Lung microvascular endothelial cell (primary cell): ENCODE results near the gene SENP5. TPM values are rescaled to one million over a fixed set of nuclear protein-coding genes. Genes with fewer than 3 reads are reported as not detected.

Experiments
- DNase-seq, 2 donors: peaks; one replicate each; pipeline versions ENCODE4 v3.0.0 to v3.0.0-alpha.2; 2010; ENCODE audit warnings: low read depth in 2 of 2
- total RNA-seq: library from RNA; depleted of rRNA; stranded (reverse); fragments of >200 nt; gene quantifications from 2 replicates; pipeline ENCODE4 v1.2.1, GENCODE V29; 2014

Gene SENP5
- total RNA-seq, 1 donor from 2014 or later, result 38.9 TPM

DNA sequence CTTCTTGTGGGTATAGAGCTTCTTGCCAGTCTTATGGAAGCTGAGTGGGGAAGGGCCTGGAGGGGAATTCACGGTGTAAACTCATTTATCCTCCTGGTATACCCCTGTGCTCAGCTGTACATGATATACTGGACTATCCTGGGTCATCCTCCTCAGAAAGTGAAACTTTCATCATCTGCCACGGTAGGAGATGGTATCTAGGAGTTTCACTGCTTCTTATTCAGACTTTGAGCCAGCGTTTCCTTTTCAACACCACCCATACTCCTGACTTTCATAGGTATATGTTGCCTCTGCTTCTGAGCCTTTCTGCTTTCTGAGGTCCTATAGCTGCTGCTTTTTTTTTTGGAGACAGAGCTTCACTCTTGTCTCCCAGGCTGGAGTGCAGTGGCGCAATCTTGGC is 15.6 kb downstream of the SENP5 start:
- no peak for DNase-seq

DNA sequence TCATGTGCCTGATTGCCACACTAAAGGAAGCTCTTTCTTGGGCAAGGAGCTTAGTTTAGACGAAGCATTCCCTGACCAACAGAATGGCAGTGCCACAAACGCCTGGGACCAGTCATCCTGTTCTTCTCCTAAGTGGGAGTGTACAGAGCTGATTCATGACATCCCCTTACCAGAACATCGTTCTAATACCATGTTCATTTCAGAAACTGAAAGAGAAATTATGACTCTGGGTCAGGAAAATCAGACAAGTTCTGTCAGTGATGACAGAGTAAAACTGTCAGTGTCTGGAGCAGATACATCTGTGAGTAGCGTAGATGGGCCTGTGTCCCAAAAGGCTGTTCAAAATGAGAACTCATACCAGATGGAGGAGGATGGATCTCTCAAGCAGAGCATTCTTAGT is 18.4 kb downstream of the SENP5 start:
- DNase-seq, result no peak

DNA sequence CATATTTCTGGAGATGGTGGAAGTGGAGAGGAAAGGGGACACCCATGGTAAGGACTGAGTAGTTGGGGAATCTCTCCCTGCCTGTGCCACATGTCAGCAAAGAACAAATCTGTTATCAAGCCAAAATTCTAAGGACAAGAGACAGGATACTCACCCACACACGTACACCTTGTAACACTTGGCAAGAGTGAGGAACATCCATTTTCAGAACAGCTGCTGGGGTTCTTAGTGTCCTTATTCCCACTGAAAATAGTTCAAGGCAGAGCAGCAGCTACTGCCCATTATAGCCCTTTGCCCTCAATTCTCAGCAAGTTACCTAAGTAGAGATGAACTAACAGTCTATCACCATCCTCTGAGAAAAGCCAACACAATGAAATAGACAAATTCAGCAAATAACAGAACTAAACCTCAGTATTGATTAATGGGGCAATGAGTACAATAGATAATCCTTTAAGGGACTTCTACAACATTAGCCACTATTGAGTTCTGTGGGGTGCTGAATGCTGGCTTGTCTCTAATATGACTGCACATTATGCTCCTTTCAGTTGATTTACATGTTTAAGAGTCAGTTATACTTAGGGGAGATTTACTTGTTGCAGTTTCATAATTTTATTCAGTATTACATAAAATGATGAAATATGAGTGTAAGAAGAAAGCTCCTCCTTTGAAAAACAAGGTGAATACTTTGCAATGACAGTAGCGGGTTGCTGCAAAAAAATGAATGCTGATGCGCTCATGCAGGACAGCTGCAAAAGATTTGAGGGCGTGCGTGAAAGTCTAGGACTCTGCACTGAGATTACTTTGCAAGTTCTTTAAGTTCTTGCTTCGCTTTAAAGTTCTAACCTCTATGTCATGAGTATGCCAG is 22.4 kb downstream of the SENP5 start:
- no peak for DNase-seq

DNA sequence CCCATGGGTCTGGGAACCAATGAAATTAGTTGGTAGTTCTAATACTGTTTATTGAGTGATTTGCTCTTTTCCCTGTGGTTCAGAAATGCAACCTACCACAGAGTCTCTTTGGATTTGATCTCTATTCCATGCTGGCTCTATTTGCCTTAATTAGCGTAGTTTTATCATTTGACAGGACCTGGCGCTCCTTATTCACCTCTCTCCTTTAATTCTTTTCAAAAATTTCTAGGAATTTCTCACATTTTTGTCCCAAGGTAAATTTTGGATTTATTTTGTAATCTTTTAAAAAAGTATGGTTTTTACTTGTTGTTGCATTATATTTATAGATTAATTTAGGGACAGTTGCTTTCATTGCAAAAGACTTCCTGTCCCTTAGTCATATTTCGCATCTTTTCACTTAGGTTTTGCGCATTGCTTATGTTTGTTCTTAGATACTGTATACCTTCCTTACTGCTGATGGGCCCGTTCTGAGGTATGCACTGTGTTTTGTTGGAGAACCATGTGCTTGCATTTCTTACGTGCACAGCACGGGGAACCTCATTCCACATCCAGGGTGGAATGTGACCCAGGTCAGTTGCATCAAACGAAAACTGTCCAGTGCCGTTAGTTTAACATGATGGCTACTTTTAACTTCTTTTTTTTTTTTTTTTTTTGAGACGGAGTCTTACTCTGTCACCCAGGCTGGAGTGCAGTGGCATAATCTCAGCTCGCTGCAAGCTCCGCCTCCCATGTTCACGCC is 27.0 kb downstream of the SENP5 start:
- DNase-seq, result no peak

DNA sequence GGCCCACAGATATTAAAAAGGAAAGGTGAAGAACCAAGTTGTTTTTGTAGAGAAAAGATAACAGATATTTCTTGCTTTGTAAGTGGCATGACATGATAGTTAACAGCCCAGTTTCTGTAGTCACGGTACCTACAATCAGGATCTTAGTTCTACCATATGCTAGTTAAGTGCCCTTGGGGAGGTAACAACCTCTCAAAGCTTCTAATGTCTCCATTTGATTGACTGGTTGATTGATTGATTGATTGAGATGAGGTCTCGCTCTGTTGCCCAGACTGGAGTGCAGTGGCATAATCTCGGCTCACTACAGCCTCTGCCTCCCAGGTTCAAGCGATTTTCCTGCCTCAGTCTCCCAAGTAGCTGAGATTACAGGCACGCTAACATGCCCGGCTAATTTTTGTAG is 28.5 kb downstream of the SENP5 start:
- no peak for DNase-seq

DNA sequence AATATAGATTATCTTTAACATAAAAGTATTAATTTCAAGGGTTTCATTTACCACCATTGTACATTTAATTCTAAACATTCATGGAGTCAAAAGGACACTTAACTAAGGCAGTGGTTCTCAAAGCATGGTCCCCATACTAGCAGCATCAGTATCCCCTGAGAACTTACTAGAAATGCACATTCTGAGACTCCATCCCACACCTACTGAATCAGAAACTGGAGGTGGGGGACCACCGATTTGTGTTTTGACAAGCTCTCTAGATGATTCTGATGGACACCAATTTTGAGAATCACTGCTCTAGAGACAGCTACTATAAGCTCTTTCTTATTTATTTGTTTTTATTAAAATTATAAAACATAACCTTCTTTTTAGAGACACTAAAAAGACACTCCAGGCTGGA is 34.0 kb downstream of the SENP5 start:
- no peak for DNase-seq

DNA sequence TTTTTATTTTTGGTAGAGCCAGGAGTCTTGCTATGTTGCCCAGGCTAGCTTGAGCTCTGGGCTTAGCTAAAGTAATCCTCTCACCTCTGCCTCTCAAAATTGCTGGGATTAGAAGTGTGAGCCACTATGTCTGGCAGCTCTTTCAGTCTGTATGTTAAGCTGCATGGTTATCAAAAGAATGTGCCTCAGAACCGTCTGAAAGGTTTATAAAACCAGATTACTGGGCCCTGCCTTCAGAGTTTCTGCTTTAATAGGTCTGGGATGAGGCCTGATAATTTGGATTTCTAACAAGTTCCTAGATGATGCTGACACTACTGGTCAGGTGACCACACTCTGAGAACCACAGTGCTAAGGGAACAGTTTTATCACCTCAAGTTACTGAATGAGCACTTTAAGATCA is 34.6 kb downstream of the SENP5 start:
- DNase-seq, result no peak

DNA sequence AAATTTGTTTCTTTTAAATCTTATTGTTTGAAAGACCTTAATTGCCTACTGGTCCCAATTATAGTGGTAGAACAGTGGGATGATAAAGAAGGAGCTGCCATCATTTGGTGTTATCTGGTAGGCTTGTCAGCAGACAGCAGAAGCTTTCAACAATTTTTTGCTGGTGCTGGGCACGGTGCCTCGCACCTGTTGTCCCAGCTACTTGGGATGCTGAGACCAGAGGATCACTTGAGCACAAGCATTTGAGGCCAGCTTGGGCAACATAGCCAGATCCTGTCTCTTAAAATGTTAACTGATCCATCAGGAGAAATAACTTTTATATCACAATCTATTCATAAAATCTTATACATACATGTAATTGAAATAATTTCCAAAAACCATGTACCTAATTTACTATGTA is 36.0 kb downstream of the SENP5 start:
- DNase-seq, result no peak

DNA sequence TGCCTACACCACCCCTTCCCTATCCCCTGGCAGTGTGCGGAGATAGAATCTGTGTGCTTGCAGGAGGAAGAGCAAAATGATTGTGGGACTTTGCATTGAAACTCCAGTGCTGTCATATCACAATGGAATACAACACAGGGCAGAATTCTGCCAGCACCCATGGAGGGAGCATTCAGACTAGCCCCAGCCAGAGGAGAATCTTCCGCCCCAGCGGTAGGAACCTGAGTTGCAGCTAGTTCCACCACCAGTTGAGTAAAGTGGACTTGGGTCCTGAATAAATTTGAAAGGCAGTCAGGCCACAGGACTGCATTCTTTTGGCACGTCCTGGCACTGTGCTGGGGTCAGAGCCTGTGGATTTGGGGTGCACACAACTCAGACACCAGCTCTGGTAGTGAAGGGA is 47.1 kb downstream of the SENP5 start:
- DNase-seq, result no peak

DNA sequence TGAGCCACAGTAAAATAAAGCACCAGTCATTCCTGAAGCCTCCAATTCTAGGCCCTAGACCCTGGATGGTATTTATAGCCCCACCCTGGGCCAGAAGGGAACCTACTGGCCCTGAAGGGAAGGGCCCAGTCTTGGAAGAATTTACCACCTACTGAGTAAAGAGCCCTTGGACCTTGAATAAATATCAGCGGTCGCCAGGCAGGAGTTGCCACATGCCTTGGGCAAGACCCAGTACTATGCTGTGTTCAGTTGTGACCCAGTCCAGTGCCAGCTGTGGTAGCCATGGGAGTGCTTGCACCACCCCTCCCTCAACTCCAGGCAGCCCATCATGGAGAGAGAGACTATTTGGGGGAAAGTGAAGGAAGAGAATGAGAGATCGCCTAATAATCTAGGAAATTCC is 47.7 kb downstream of the SENP5 start:
- DNase-seq, result no peak

DNA sequence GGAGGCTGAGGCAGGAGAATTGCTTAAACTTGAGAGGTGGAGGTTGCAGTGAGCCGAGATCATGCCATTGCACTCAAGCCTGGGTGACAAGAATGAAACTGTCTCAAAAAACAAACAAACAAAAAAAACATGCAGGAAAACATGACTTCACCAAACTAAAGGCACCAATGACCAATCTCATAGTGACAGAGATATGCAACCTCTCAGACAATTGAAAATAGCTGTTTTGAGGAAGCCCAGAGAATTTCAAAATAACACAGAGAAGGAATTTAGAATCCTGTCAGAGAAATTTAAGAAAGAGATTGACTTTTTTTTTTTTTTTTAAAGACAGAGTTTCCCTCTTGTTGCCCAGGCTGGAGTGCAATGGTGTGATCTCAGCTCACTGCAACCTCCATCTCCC is 48.5 kb downstream of the SENP5 start:
- DNase-seq, result no peak

DNA sequence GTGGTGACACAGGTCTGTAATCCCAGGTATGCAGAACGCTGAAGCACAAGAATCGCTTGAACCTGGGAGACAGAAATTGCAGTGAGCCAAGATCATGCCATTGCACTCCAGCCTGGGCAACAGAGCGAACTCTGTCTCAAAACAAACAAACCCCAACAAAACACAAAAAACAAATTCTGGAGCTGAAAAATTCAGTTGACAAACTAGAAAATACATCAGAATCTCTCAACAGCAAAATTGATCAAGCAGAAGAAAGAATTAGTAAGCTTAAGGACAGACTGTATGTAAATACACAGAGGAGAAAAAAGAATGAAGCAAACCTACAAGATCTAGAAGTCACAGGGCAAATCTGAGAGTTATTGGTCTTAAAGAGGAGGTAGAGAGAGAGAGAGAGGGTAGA is 49.3 kb downstream of the SENP5 start:
- no peak for DNase-seq

DNA sequence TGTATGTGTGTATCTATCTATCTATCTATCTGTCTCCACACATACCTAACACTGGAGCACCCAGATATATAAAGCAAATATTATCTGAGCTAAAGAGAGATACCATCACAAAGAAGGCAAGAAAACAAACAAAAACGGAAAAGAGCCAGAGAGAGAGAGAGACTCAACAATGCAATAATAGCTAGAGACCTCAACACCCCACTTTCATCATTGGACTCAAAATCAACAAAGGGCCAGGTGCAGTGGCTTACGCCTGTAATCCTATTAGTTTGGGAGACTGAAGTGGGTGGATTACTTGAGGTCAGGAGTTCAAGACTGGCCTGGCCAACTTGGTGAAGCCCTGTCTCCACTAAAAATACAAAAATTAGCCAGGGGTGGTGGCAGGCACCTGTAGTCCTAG is 51.2 kb downstream of the SENP5 start:
- DNase-seq, result no peak

DNA sequence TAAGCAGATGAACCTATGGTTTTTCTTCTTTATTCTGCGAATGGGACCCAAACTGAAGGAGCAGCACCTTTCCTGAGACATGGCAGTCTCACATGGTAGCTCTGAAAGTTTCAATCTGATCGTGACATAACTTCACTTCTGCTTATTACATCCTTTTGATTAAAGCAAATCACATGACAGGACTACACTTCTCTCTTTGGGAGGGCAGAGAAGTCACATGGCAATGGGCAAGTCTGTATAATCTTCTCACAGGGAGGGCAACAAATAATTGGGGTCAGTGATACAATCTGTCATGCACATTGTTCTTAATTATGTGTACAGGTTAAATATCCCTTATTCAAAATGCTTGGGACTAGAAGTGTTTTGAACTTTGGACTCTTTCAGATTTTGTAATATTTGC is 53.0 kb downstream of the SENP5 start:
- DNase-seq, result no peak

DNA sequence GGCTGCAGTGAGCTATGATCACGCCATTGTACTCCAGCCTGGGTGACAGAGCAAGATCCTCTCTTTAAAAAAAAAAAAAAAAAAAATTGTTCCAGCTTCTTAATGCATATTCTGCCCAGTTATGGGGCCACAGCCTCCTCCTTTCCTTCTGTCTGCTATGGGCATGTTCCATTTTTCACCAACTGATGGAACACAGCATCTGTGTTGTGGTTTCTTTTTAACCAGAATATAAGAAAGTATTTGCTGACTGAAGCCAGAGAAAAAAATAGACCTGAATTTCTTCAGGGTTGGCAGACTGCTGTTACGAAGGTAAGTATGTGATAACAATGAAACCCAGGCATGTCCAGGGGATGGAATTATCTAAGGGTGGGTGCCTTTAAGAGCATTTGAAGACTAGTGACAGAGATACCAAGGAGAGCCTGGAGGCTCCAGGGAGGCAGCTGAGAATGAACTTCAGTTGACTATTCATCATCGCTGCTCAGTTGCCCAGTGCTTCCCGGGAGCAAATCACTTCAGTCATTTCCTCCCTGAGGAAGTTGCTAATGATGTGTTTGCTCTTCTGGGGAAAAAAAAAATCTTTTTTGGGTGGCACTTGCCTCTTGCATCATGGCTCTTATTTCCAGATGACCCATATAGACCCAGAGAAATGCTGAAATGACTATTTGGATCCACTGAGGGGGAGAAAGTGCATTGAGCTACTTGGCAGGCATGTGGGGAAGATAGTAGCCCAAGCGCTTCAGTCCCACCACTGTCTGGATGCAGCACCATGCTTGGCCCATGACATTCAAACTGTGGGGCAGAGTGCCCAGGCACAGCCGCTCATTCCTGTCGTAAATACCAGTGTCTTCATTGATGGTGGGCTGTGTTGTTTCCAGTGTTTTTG is 60.1 kb downstream of the SENP5 start:
- DNase-seq, result peak in 1 of 2 donors; percentile 57

DNA sequence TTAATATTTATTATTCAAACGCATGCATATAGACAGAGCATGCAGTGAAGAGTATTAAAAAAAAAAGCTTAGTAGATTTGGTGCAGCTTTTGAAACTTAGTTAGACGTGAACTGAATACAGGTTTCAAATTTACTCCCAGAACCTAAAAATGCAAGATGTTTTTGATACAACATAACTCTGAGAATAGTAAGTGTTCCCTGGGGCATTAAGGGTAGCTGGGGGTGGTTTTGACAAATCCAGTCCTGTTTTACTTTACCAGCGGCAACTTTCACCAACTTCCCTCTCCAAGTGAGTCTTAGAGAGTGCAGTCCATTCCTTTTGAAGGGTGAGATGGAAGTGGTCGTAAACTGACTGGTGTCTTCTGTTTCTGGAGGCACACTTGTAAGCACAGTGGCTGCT is 63.4 kb downstream of the SENP5 start:
- no peak for DNase-seq

DNA sequence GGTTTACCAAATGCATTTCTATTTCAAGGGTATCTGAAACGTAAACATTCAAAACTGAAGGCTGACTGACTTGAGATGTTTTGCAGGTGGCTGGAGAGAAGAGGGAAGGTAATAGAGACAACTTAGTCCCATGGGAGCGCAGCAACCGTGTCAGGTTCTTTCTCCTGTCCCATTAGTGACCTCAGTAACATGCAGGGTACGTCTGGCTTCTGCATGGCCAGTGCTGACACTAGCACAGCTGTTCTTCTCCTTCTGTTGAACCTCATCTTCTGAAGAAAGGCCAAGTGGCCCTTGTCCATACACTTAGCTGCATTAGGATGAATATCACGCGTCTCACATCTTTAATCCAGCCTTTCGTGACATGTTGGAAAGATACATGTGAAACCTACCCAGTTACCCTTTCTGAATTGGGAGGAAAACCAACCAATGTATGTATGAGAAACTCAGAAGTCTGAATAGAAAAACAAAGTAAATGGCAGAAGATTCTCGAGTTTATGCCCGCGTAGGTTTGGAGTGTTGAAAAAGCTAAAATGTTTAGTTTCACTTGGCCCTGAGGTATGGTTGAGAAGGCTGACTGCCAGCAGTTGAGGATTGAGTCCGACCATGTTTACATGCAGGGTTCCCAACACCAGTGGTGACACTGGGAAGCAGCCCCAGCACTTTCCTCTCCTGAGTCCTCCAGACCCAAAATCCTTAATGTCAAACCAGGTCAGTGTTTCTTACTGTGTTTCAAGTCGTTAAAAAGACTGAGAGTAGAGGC is 64.3 kb downstream of the SENP5 start:
- DNase-seq, result no peak

DNA sequence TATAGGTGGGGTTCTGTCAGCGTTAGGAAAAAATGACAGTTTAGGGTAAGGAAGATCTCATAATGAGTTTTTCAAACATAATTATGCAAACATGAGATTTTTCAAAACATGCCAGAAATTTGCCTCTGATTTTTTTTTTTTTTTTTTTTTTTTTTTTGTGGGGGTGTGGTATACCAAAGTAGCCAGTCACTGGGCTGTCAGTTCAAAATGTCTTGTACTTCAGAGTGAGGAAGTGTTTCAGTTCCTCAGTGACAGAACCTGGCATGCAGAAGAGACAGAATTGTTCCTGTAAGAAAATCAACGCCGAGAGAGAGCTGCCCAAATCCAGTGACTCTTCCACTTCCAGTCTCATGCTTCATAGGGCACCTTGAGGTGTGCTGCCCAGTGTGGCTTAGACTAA is 64.9 kb downstream of the SENP5 start:
- no peak for DNase-seq

DNA sequence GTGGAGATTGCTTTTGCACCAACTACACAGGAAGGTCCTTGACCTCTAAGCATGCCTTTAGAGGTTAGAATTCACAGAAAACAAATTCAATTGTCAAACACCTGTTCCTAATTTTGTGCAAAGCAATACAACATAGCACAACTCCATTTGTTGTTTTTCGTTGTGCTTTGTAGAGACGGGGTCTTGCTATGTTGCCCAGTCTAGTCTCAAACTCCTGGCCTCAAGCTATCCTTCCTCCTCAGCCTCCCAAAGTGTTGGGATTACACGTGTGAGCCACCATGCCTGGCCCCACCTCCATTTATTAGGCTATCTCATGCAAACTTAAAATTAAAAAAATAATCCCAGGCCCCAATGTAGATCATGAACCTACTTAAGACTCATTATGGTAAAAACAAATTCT is 68.6 kb downstream of the SENP5 start:
- no peak for DNase-seq

DNA sequence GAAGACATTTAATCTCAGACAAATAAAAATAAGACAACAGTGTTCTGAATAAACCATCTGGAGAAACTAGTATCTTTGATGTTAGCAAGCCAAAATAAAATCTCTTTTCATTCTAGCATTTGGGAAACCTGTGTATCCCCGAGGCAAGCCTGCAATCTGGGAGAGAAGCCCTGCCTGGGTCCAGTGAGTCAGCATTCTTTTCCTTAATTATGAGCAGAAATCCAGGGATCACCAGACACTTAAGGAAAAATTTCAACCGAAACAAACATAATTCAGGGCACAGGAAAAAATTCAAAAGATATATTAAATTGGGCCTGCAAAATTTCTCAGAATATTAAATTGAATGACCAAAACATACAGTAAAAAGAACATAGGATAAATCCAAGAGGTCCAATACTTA is 70.4 kb downstream of the SENP5 start:
- no peak for DNase-seq

DNA sequence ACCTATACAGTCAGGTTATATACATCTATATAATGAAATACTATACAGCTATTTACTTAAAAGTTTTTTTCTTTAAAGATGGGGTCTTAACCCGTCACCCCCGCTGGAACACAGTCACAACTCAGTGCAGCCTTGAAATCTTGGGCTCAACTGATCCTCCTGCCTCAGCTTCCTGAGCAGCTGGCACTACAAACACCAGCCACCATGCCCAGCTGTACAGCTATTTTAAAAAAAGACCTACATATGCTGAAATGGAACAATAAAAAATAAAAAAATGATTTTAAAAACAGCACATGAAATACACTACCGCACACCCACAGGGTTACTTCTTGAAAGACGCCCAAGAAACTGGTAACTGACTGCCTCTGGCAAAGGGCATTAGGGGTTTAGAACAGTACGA is 70.9 kb downstream of the SENP5 start:
- DNase-seq, result no peak
